H1 (cell line): ENCODE measurements around the gene TSTD2. TPM values are rescaled to one million over a fixed set of nuclear protein-coding genes. Genes with fewer than 3 reads are reported as not detected.

Experiments
- CTCF ChIA-PET: fragments of 300-600 bp; sonication (Branson Sonifier 250); formaldehyde crosslinking; loops from one replicate; lab custom pipeline; 2021; ENCODE audit not compliant: partially characterized antibody; lab: Charles Lee
- POLR2A ChIA-PET: fragments of 300-600 bp; sonication (Branson Sonifier 250); formaldehyde crosslinking; loops from one replicate; lab custom pipeline; 2021; ENCODE audit warnings: inconsistent platforms; ENCODE audit not compliant: partially characterized antibody; lab: Charles Lee
- DNase-seq, 2 experiments: peaks; one replicate each; pipeline versions ENCODE4 v3.0.0 to v3.0.0-alpha.2; 2010 to 2022; ENCODE audit warnings: low spot score in 2 of 2, low read depth in 1 of 2, mixed read lengths in 1 of 2
- FAIRE-seq: peaks from 2 replicates; lab custom pipeline; 2011; peaks lifted over from hg19 to GRCh38; lab: Jason Lieb, UNC
- H2AFZ ChIP-seq: 2 replicates; pipeline ENCODE4 v1.8.1; 2012; ENCODE audit warnings: low read length, inconsistent platforms
- H2AK5ac ChIP-seq: 2 replicates; pipeline ENCODE4 v1.6.1; 2013; ENCODE audit warnings: low read depth, low read length
- H2BK120ac ChIP-seq: replicated peaks from 2 replicates; pipeline ENCODE3; 2013; ENCODE audit warnings: low read depth, low read length, inconsistent platforms
- H2BK12ac ChIP-seq: 2 replicates; pipeline ENCODE4 v1.6.1; 2013; ENCODE audit warnings: low read depth, low read length
- H2BK15ac ChIP-seq: 2 replicates; pipeline ENCODE4 v1.6.1; 2013; ENCODE audit warnings: low read length
- H2BK20ac ChIP-seq: 2 replicates; pipeline ENCODE4 v1.6.1; 2013; ENCODE audit warnings: low read length
- H2BK5ac ChIP-seq: 2 replicates; pipeline ENCODE4 v1.6.1; 2013; ENCODE audit warnings: low read depth, low read length
- H3K14ac ChIP-seq: 2 replicates; pipeline ENCODE4 v1.6.1; 2013; ENCODE audit warnings: inconsistent platforms; ENCODE audit not compliant: insufficient read length
- H3K18ac ChIP-seq: 2 replicates; pipeline ENCODE4 v1.6.1; 2013; ENCODE audit warnings: low read length; ENCODE audit errors: extremely low read depth
- H3K23ac ChIP-seq: 2 replicates; pipeline ENCODE4 v1.6.1; 2013; ENCODE audit warnings: inconsistent platforms; ENCODE audit not compliant: insufficient read length
- H3K23me2 ChIP-seq: 2 replicates; pipeline ENCODE4 v1.6.1; 2013; ENCODE audit warnings: low read depth, low read length
- H3K27ac ChIP-seq: 2 replicates; pipeline ENCODE4 v1.6.1; 2011; ENCODE audit warnings: low read depth, low read length, inconsistent platforms
- H3K27me3 ChIP-seq, 4 experiments: replicated peaks in 1 of 4; 1 replicate in 1 of 4; 2 replicates in 3 of 4; pipeline versions ENCODE4 v1.6.1 to v1.8.1; 2011 to 2013; ENCODE audit warnings: low read length in 3 of 4, mild to moderate bottlenecking in 3 of 4, inconsistent platforms in 2 of 4, mixed read lengths in 2 of 4, moderate library complexity in 1 of 4; ENCODE audit not compliant: control insufficient read depth in 3 of 4, insufficient read depth in 3 of 4; ENCODE audit errors: extremely low read depth in 1 of 4
- H3K36me3 ChIP-seq, 4 experiments: 2 replicates each; pipeline versions ENCODE4 v1.6.1 to v1.8.1; 2011 to 2013; ENCODE audit warnings: mild to moderate bottlenecking in 4 of 4, low read length in 3 of 4, moderate library complexity in 2 of 4, control low read depth in 1 of 4, inconsistent platforms in 1 of 4; ENCODE audit not compliant: insufficient read depth in 4 of 4, control insufficient read depth in 2 of 4
- H3K4ac ChIP-seq: replicated peaks from 2 replicates; pipeline ENCODE3; 2013; ENCODE audit warnings: low read length, low read depth, mixed read lengths, inconsistent platforms; ENCODE audit not compliant: insufficient read length
- H3K4me1 ChIP-seq, 4 experiments: replicated peaks in 1 of 4; 1 replicate in 1 of 4; 2 replicates in 3 of 4; pipeline versions ENCODE4 v1.6.1 to v1.8.1; 2011 to 2013; ENCODE audit warnings: low read length in 3 of 4, inconsistent platforms in 2 of 4, mixed read lengths in 1 of 4; ENCODE audit not compliant: insufficient read depth in 4 of 4, control insufficient read depth in 3 of 4
- H3K4me2 ChIP-seq, 2 experiments: 2 replicates each; pipeline versions ENCODE4 v1.6.1 to v1.8.1; 2011 to 2013; ENCODE audit warnings: low read depth in 2 of 2, low read length in 2 of 2, control low read depth in 1 of 2, inconsistent platforms in 1 of 2, mild to moderate bottlenecking in 1 of 2; ENCODE audit not compliant: insufficient read depth in 1 of 2
- H3K4me3 ChIP-seq, 4 experiments: fragments of 200-600, 300-600 bp in 1 of 4; sonication (generic), shearing (Covaris generic), sonication (Bioruptor Twin) in 1 of 4; 2 replicates each; pipeline versions ENCODE4 v1.5.1 to v1.8.1; 2011 to 2016; ENCODE audit warnings: low read length in 4 of 4, low read depth in 3 of 4, control low read depth in 2 of 4, inconsistent platforms in 2 of 4, mild to moderate bottlenecking in 2 of 4, mixed read lengths in 1 of 4, moderate library complexity in 1 of 4; ENCODE audit not compliant: insufficient read depth in 2 of 4; ENCODE audit errors: extremely low read depth in 1 of 4
- H3K56ac ChIP-seq: replicated peaks from 2 replicates; pipeline ENCODE3; 2013; ENCODE audit warnings: low read depth, mild to moderate bottlenecking, mixed read lengths, low read length, inconsistent platforms; ENCODE audit not compliant: insufficient read length
- H3K79me1 ChIP-seq: 2 replicates; pipeline ENCODE4 v1.6.1; 2013; ENCODE audit warnings: low read depth, low read length, control low read depth
- H3K79me2 ChIP-seq, 2 experiments: 2 replicates each; pipeline versions ENCODE4 v1.6.1 to v1.8.1; 2012 to 2013; ENCODE audit warnings: low read length in 2 of 2, mild to moderate bottlenecking in 2 of 2, inconsistent platforms in 1 of 2; ENCODE audit not compliant: insufficient read depth in 2 of 2, control insufficient read depth in 1 of 2
- H3K9ac ChIP-seq, 4 experiments: replicated peaks in 1 of 4; 1 replicate in 1 of 4; 2 replicates in 3 of 4; pipeline versions ENCODE4 v1.6.1 to v1.8.1; 2011 to 2013; ENCODE audit warnings: low read depth in 3 of 4, low read length in 3 of 4, control low read depth in 2 of 4, mild to moderate bottlenecking in 2 of 4, moderate library complexity in 2 of 4, inconsistent platforms in 1 of 4; ENCODE audit errors: extremely low read depth in 1 of 4
- H3K9me3 ChIP-seq, 2 experiments: 2 replicates each; pipeline versions ENCODE4 v1.6.1 to v1.8.1; 2012 to 2013; ENCODE audit warnings: mild to moderate bottlenecking in 2 of 2, moderate library complexity in 2 of 2, control low read depth in 1 of 2, inconsistent platforms in 1 of 2, low read depth in 1 of 2, low read length in 1 of 2, mixed read lengths in 1 of 2; ENCODE audit not compliant: insufficient read depth in 2 of 2
- H4K20me1 ChIP-seq, 2 experiments: replicated peaks in 1 of 2; 2 replicates each; pipeline versions ENCODE3 to v1.8.1; 2011 to 2013; ENCODE audit warnings: inconsistent platforms in 2 of 2, low read length in 2 of 2, mild to moderate bottlenecking in 1 of 2; ENCODE audit not compliant: insufficient read depth in 2 of 2, control insufficient read depth in 1 of 2
- H4K5ac ChIP-seq: 2 replicates; pipeline ENCODE4 v1.6.1; 2013; ENCODE audit warnings: low read length, low read depth, mixed read lengths, inconsistent platforms; ENCODE audit not compliant: insufficient read length
- H4K8ac ChIP-seq: 2 replicates; pipeline ENCODE4 v1.8.0; 2013; ENCODE audit warnings: mild to moderate bottlenecking, moderate library complexity, low read length, inconsistent platforms; ENCODE audit not compliant: insufficient read depth; ENCODE audit errors: extremely low read depth
- H4K91ac ChIP-seq: replicated peaks from 2 replicates; pipeline ENCODE3; 2013; ENCODE audit warnings: low read length, mixed read lengths, inconsistent platforms; ENCODE audit not compliant: insufficient read length
- PHF8 ChIP-seq: fragments of 200-600 bp; sonication (generic); conservative IDR thresholded peaks from 2 replicates; pipeline ENCODE4 v1.7.1; 2012; ENCODE audit warnings: low read depth, mild to moderate bottlenecking, inconsistent platforms, low read length, moderate library complexity
- RAD21 ChIP-seq, 2 experiments: IDR thresholded peaks in 1 of 2; conservative IDR thresholded peaks in 1 of 2; 2 replicates each; pipeline ENCODE4 v1.6.1; 2011; ENCODE audit warnings: low read depth in 2 of 2, low read length in 2 of 2, improper control_type of control experiment in 1 of 2, inconsistent platforms in 1 of 2, mild to moderate bottlenecking in 1 of 2, moderate library complexity in 1 of 2
- WGBS, 2 experiments: shearing (Covaris generic) in 1 of 2; methylation state at CpG; one replicate each; pipeline versions ENCODE4 v1.1.6 to v1.1.7; 2013 to 2015; ENCODE audit warnings: low lambda C conversion rate in 2 of 2, mixed read lengths in 2 of 2, inconsistent platforms in 1 of 2, low coverage in 1 of 2, missing lambda C conversion rate in 1 of 2; ENCODE audit not compliant: insufficient replicate concordance in 2 of 2, insufficient coverage in 1 of 2, insufficient read length in 1 of 2; ENCODE audit errors: extremely low coverage in 1 of 2, missing lambda C conversion rate in 1 of 2; 5-methylcytosine and 5-hydroxymethylcytosine counted together
- polyA plus RNA-seq, 7 experiments: library from polyadenylated mRNA; depleted of rRNA in 3 of 7; stranded (reverse) in 5 of 7; unstranded in 2 of 7; fragments of >200 nt in 5 of 7; fragments of 200-250 nt in 2 of 7; gene quantifications; 1 replicate in 5 of 7; 2 replicates in 1 of 7; 4 replicates in 1 of 7; pipeline versions ENCODE4 v1.2.1 to v1.2.3, GENCODE V29; 2011 to 2013; ENCODE audit warnings: missing spikeins in 2 of 7, mixed read lengths in 2 of 7
- total RNA-seq: library from RNA; stranded (reverse); fragmentation: NEBNext Ultra II Directional; extraction: Animal tissue kit (Norgen Biotek cat#: 25700); gene quantifications from 2 replicates; pipeline ENCODE4 v1.2.1, GENCODE V29; 2021

The TSTD2 gene
- total and polyA plus RNA-seq, 2 of the 8 experiments (the other 6 are each of a cell fraction or from before 2014, with no cell fraction given): 16.1 to 17.5 TPM

DNA sequence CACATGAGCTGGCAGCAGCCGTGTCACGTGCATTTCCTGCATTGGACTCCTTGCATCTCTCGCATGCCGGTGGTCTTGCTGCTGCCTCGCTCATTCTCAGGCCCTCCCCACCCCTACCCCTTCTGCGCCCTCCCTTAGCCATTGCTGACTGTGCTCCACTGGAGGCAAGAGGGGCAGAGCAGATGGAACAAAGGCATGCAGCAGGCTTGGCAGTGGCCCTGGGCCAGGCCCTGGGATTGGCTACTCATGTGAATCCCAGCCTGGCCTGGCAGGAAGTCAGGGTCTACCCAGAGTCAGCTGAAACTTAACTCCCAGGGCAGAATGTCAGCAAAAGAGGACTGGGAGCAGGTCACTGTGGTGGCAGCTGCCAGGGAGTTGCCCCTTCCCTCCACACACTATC lies 62.3 kb downstream of the TSTD2 start:
- Histone ChIP-seq H2AFZ (no peak overlapping the region), H3K4me2 (no peak overlapping the region), H3K27me3 (no peaks in the 10 kb centered on the region), H2BK15ac (no peak overlapping the region), H3K9ac (no peak overlapping the region), H2BK12ac (no peak overlapping the region), H2BK20ac (no peak overlapping the region), H3K23me2 (no peaks in the 10 kb centered on the region), H3K18ac (no peak overlapping the region), H3K4me3 (no peak overlapping the region), H4K20me1 (no peaks in the 10 kb centered on the region), H3K36me3 (no peaks in the 10 kb centered on the region), H3K56ac (no peak overlapping the region), H3K79me1 (no peaks in the 10 kb centered on the region), H3K4ac (no peak overlapping the region), H4K5ac (no peak overlapping the region), H4K8ac (no peak overlapping the region), H3K23ac (no peak overlapping the region), H4K91ac (no peak overlapping the region), H3K9me3 (no peaks in the 10 kb centered on the region; a peak in 1 of 4 replicates), H2AK5ac (no peak overlapping the region), H2BK120ac (no peak overlapping the region), H3K4me1 (no peaks in the 10 kb centered on the region), H3K14ac (no peak overlapping the region), H3K79me2 (no peaks in the 10 kb centered on the region), H2BK5ac (no peak overlapping the region), H3K27ac (no peak overlapping the region)
- 82% methylated on average over 6 of the region's 6 CpGs; no CpG with 5 or more reads in 1 of the 2 experiments for WGBS, 2 experiments
- CTCF ChIA-PET: interaction anchor here (0.7 to 1.8 kb wide), 3 partner anchors 9 to 69 kb away, joined by 3 to 7 read pairs (median 4); no protein-coding TSS in a partner anchor
- POLR2A ChIA-PET: no interaction called here
- DNase-seq (peak in 1 of 2 experiments; percentile 29), FAIRE-seq (no peak)
- no peak for TF ChIP-seq RAD21 (IDR thresholded peaks at IDR 0.05 in 1 of 2, conservative IDR thresholded peaks at IDR 0.05 in 1 of 2; ENCODE audit: low read depth in 2 of 2, low read length in 2 of 2)
- no peak for TF ChIP-seq PHF8
